GM12872 (cell line): Measurements from ENCODE around the gene UQCRC1.

Experiments used
- TF ChIP-seq, protein P1 (sequence below): IDR thresholded peaks from 3 replicates; pipeline ENCODE4 v1.5.1; 2011; ENCODE audit warnings: low read depth, mild to moderate bottlenecking, low read length, moderate library complexity; ENCODE audit not compliant: insufficient read depth

Gene UQCRC1

DNA sequence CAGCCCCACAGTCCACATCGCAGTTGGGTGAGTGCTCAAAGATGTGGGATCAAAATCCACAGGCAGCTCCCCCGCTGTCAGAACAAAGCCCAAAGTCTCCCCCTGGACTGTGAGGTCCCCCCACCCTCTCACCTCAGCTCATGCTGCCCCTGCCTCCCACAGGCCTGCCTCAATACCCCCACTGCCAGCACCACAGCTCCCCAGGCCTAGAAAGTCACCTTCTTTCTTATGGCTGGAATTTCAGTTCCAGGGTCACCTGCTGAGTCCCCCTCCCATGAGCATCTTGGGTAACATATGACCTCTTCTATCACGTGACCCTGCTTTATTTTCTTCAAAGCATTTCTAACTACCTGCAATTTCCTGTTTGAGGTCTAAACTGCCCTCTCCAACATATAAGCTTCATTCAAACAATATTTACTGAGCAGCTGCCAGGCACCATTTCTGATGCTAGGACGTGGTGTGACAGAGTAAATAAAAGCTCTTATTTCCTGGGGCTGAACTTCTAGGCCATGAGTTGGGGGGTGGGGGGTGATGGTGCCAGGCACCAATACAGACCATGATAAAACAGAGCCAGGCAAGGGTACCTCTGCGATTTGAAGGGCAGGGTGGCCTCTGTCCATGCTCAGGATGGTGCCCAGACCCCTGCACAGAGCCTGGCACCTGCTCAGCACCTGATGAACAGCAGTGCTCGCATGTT, 14.6 kb upstream of the UQCRC1 start:
- TF ChIP-seq, protein P1, sequence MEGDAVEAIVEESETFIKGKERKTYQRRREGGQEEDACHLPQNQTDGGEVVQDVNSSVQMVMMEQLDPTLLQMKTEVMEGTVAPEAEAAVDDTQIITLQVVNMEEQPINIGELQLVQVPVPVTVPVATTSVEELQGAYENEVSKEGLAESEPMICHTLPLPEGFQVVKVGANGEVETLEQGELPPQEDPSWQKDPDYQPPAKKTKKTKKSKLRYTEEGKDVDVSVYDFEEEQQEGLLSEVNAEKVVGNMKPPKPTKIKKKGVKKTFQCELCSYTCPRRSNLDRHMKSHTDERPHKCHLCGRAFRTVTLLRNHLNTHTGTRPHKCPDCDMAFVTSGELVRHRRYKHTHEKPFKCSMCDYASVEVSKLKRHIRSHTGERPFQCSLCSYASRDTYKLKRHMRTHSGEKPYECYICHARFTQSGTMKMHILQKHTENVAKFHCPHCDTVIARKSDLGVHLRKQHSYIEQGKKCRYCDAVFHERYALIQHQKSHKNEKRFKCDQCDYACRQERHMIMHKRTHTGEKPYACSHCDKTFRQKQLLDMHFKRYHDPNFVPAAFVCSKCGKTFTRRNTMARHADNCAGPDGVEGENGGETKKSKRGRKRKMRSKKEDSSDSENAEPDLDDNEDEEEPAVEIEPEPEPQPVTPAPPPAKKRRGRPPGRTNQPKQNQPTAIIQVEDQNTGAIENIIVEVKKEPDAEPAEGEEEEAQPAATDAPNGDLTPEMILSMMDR: no peak

DNA sequence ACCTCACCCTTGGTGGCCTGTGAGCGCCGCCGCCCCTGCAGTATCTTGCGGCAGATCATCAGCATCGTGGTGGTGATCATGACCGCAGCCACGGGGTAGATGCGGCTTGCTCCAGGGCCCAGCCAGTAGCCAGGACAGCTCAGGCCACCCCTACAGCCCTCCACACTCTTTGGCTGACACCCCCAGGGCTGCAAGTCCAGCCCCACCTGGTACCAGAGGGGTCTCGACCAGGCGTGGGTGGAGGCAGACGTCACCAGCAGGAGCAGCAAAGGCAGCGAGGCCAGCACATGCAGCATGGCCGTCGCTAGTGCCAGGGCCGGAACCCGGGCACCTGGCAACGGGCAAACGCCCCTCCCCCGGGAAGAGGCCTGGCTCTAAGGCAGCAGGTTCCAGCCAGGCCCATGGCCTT, 12.0 kb upstream of the UQCRC1 start, which contains the start of gene TMEM89:
TSS of gene TMEM89 (minus strand) at position 309 of the 409 bp plus-strand sequence. CDS start at position 296, 13 bp downstream.
- TF ChIP-seq, protein P1: no peak

DNA sequence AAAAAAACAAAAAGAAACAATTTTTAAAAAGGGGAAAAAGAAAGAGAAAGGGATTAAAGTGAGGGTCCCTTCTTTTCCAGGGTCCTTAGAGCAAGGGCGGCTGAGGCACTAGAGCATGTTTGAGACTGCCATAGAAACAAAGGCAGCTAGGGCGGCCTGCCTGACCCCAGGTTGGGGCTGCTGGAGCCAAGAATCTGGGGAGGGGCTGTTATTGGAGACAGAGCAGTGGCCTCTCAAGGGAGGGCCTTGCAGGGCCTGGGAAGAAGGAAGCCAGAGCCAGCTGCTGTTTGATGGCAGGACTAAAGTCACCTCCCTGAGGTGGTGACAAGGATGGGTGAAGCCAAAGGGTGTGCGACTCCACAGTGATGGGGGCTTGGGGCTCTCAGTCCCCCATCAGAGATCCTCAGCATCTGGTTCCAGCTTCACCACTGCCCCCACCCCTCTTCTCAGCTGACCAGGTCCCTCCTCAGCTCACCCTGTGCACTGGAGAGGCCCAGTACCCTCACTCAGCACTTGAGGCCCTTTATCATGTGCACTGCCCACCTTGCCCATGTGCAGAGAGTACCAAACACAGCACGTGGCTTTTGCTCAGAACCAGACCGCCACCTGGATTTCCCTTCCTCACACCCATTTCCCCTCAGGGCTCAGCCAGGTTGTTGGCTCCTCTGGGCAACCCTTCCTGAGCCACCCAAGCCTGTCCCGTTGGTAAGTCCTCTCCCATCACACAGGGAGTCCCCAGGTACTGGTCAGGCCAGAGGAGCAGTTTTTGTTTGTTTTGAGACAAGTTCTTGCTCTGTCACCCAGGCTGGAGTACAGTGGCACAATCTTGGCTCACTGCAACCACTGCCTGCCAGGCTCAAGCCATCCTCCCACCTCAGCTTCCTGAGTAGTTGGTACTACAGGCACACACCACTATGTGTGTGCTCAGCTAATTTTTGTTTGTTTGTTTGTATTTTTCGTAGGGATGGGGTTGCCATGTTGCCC, 10.4 kb upstream of the UQCRC1 start:
- TF ChIP-seq, protein P1: no peak

DNA sequence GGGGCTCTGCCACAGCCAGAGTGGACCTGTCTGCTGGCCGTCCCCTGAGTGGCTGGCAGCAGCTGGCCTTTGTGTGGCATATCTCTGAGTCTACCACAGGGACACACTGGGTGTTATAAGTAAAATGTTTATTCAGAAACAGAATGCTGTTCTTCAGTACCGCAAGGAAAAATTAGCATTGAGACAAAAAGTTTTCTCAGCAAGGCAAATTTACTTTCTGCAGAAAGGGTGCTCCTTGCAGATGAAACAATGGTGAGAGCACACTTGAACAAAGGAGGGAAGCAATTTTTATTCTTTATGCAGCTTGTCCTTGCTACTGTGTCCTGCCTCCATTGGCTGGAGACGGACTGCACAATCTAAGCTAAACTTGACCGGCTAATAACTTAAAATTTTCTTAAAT, 8.1 kb upstream of the UQCRC1 start:
- TF ChIP-seq, protein P1: no peak

DNA sequence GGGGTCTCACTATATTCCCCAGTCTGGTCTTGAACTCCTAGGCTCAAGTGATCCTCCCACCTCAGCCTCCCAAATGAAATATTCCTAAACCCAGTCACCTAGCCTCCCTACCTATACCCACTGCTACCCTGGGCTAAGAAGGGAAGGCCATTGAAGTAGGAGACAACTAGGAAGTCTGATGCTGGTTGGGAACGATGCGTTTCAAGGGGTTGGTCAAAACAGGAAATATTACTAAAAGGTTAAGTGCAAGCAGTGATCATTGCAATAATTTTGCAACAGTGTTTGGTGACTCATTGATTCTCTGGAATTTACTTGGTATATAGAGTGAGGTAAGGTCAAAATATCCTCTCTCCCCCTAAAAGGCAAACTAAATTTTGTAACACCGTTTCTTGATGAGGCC, 4.6 kb upstream of the UQCRC1 start:
- TF ChIP-seq, protein P1: no peak

DNA sequence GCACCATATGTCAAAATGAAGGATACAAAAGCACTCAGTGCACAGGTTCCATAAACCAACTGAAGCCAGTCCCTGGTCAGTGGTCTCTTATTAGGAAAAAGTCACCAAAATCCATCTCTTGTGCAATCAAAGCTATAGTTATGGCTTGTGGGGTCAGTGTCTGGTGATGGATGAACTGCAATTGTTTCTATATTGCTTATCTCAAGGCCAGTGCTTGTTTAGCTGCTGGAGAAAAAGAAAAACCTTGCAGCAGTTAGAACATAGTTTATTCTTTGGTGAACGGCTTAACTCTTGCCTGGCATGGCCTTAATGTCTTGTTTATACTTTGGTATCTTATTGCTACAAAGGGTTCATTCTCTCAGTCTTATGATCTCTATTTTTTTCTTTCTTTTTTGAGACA, 2.9 kb upstream of the UQCRC1 start:
- TF ChIP-seq, protein P1: no peak

DNA sequence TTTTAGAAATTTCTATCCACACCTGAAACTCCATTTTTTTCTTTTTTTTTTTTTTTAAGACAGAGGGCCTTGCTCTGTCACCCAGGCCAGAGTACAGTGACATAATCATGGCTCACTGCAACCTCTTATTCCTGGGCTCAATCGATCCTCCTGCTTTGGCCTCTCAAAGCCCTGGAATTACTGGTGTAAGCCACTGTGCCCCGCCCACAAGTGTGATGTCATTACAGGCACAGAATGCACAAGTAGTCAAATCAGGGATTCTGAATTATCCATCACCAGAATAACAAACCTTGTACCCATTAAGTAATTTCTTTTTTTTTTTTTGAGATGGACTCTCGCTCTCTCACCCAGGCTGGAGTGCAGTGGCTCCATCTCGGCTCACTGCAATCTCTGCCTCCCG, 1.9 kb downstream of the UQCRC1 start:
- TF ChIP-seq, protein P1: no peak
